GM23338 (cell line): Measurements from ENCODE around the gene TFPI. TPM values are rescaled to one million over a fixed set of nuclear protein-coding genes. Genes with fewer than 3 reads are reported as not detected.

Experiments
- ATAC-seq: fragments of 200-7000 bp; cut with Tn5 transposase; 3 replicates; pipeline ENCODE4 v1.9.1; 2020
- DNase-seq: peaks from one replicate; pipeline ENCODE4 v3.0.0-alpha.2; 2015; ENCODE audit warnings: low spot score
- H2AFZ ChIP-seq: fragments of 200-600 bp; sonication (generic); 2 replicates; pipeline ENCODE4 v1.8.0; 2016; ENCODE audit warnings: antibody characterized with exemption, mild to moderate bottlenecking, moderate library complexity
- H3F3A ChIP-seq: fragments of 200-600 bp; sonication (generic); replicated peaks from 2 replicates; pipeline ENCODE4 v1.8.0; 2017; ENCODE audit warnings: antibody characterized with exemption, mixed run types, low read depth
- H3K27ac ChIP-seq: fragments of 200-600 bp; sonication (generic); 2 replicates; pipeline ENCODE4 v1.6.1; 2016; ENCODE audit warnings: low read depth
- H3K27me3 ChIP-seq: fragments of 200-600 bp; sonication (generic); 2 replicates; pipeline ENCODE4 v1.8.0; 2016; ENCODE audit warnings: mild to moderate bottlenecking, mixed run types, moderate library complexity; ENCODE audit not compliant: insufficient read depth
- H3K36me3 ChIP-seq: fragments of 200-600 bp; sonication (generic); 2 replicates; pipeline ENCODE4 v1.8.0; 2016; ENCODE audit warnings: mild to moderate bottlenecking; ENCODE audit not compliant: insufficient read depth
- H3K4me1 ChIP-seq: fragments of 200-600 bp; sonication (generic); 2 replicates; pipeline ENCODE4 v1.8.0; 2016; ENCODE audit warnings: mild to moderate bottlenecking, moderate library complexity; ENCODE audit not compliant: insufficient read depth
- H3K4me2 ChIP-seq: fragments of 200-600 bp; sonication (generic); 2 replicates; pipeline ENCODE4 v1.7.1; 2017; ENCODE audit warnings: mixed run types
- H3K4me3 ChIP-seq: fragments of 200-600 bp; sonication (generic); 2 replicates; pipeline ENCODE4 v1.6.1; 2016; ENCODE audit warnings: mixed run types
- H3K79me2 ChIP-seq: fragments of 200-600 bp; sonication (generic); replicated peaks from 2 replicates; pipeline ENCODE4 v1.8.0; 2017; ENCODE audit warnings: mild to moderate bottlenecking; ENCODE audit not compliant: insufficient read depth
- H3K9me2 ChIP-seq: fragments of 200-600 bp; sonication (generic); 2 replicates; pipeline ENCODE4 v1.8.0; 2017; ENCODE audit not compliant: insufficient read depth
- H4K20me1 ChIP-seq: fragments of 200-600 bp; sonication (generic); replicated peaks from 2 replicates; pipeline ENCODE4 v1.8.0; 2017; ENCODE audit warnings: mild to moderate bottlenecking; ENCODE audit not compliant: insufficient read depth
- H3K27ac Mint-ChIP-seq: 2 replicates; pipeline ENCODE4 v1.8.0; 2020; ENCODE audit warnings: inconsistent platforms, mild to moderate bottlenecking, moderate library complexity, mixed read lengths
- H3K27me3 Mint-ChIP-seq: 3 replicates; pipeline ENCODE4 v1.8.0; 2022; ENCODE audit warnings: low read depth, mild to moderate bottlenecking, moderate library complexity, mixed read lengths, inconsistent platforms; ENCODE audit not compliant: insufficient read depth, poor library complexity
- H3K36me3 Mint-ChIP-seq: 3 replicates; pipeline ENCODE4 v1.8.0; 2021; ENCODE audit warnings: low read depth, mild to moderate bottlenecking, inconsistent platforms, moderate library complexity, mixed read lengths
- H3K4me1 Mint-ChIP-seq: 3 replicates; pipeline ENCODE4 v1.8.0; 2020; ENCODE audit warnings: mild to moderate bottlenecking, inconsistent platforms, mixed read lengths
- H3K4me3 Mint-ChIP-seq: 3 replicates; pipeline ENCODE4 v1.8.0; 2021; ENCODE audit warnings: moderate library complexity, mild to moderate bottlenecking, inconsistent platforms, mixed read lengths
- H3K9me3 Mint-ChIP-seq: 3 replicates; pipeline ENCODE4 v1.8.0; 2020; ENCODE audit warnings: moderate library complexity, mild to moderate bottlenecking, inconsistent platforms, mixed read lengths
- CREB1 ChIP-seq: fragments of 250-450 bp; sonication (Bioruptor Pico); IDR thresholded peaks from 2 replicates; pipeline ENCODE4 v1.5.0; 2020; ENCODE audit warnings: low read depth, mild to moderate bottlenecking, moderate library complexity
- CTCF ChIP-seq, 2 experiments: fragments of 200-600 bp in 1 of 2; sonication (generic) in 1 of 2; conservative IDR thresholded peaks; 2 replicates each; pipeline versions ENCODE4 v1.5.1 to v1.6.1; 2016 to 2017; ENCODE audit warnings: antibody characterized with exemption in 2 of 2, low read depth in 2 of 2, mild to moderate bottlenecking in 2 of 2, moderate library complexity in 1 of 2
- ETS1 ChIP-seq: IDR thresholded peaks from 2 replicates; pipeline ENCODE4 v1.6.1; 2016; ENCODE audit warnings: antibody characterized with exemption
- EZH2phosphoT487 ChIP-seq: fragments of 200-600 bp; sonication (generic); IDR thresholded peaks from one replicate; pipeline ENCODE4 v1.8.1; 2018; ENCODE audit warnings: antibody characterized with exemption; ENCODE audit not compliant: unreplicated experiment
- NANOG ChIP-seq: IDR thresholded peaks from 2 replicates; pipeline ENCODE4 v1.6.1; 2016; ENCODE audit warnings: antibody characterized with exemption, borderline replicate concordance
- POLR2AphosphoS5 ChIP-seq: IDR thresholded peaks from 2 replicates; pipeline ENCODE4 v1.6.1; 2016; ENCODE audit warnings: antibody characterized with exemption, low read depth
- REST ChIP-seq: IDR thresholded peaks from one replicate; pipeline ENCODE4 v1.6.1; 2018; ENCODE audit warnings: antibody characterized with exemption; ENCODE audit not compliant: unreplicated experiment
- ZNF331 ChIP-seq: fragments of 250-450 bp; sonication (Bioruptor Pico); IDR thresholded peaks from 2 replicates; pipeline ENCODE4 v1.5.0; 2020; ENCODE audit warnings: low read depth, mild to moderate bottlenecking, moderate library complexity
- ZNF462 ChIP-seq: fragments of 250-450 bp; sonication (Bioruptor Pico); IDR thresholded peaks from 2 replicates; pipeline ENCODE4 v1.5.0; 2020; ENCODE audit warnings: mild to moderate bottlenecking, moderate library complexity
- polyA plus RNA-seq: library from polyadenylated mRNA; unstranded; fragments of >200 nt; fragmentation: Nextera tagmentation; extraction: Ambion mirVana; gene quantifications from 2 replicates; pipeline ENCODE4 v1.2.1, GENCODE V29; 2016
- total RNA-seq: library from RNA; depleted of rRNA; stranded (reverse); fragments of >200 nt; shearing (Covaris generic); gene quantifications from 2 replicates; pipeline ENCODE4 v1.2.3, GENCODE V29; 2014

Gene TFPI
- total and polyA plus RNA-seq, 2 experiments from 2014 or later = 1.8 to 1.9 TPM

- no peak for TF ChIP-seq ZNF462 (CRISPR knock-in tag)
Observed at GRCh38 chr2:187435756-187436155, 118.5 kb downstream of the TFPI start (continued).

GRCh38 chr2:187435078-187435477, 119.2 kb downstream of the TFPI start:
- Histone ChIP-seq H3K4me2 (no peak overlapping the region), H3F3A (no peaks in the 10 kb centered on the region), H3K27ac (no peak overlapping the region), H3K27me3 (no peaks in the 10 kb centered on the region), H3K4me3 (no peak overlapping the region), H3K4me1 (no peaks in the 10 kb centered on the region), H3K79me2 (no peaks in the 10 kb centered on the region), H3K9me2 (no peaks in the 10 kb centered on the region), H4K20me1 (no peaks in the 10 kb centered on the region), H3K36me3 (no peaks in the 10 kb centered on the region), H2AFZ (no peak overlapping the region)
- H3K4me1 Mint-ChIP-seq = no peaks in the 10 kb centered on the region; the same call in 2 of the 3 replicates
- ATAC-seq = no peak
- no peak for DNase-seq
- H3K27me3 Mint-ChIP-seq = no peaks in the 10 kb centered on the region
- H3K4me3 Mint-ChIP-seq = no peak overlapping the region
- no peaks in the 10 kb centered on the region; the same call in 2 of the 3 replicates for H3K9me3 Mint-ChIP-seq
- H3K36me3 Mint-ChIP-seq = no peaks in the 10 kb centered on the region
- H3K27ac Mint-ChIP-seq = no peak overlapping the region
- TF ChIP-seq CTCF (conservative IDR thresholded peaks at IDR 0.05; ENCODE audit: low read depth in 2 of 2) (no peak; a peak in 1 of 4 replicates), EZH2phosphoT487 (no peak), REST (no peak), CREB1 (no peak), NANOG (no peak), ZNF331 (CRISPR knock-in tag) (no peak), ETS1 (no peak), POLR2AphosphoS5 (no peak)
